Kidney (tissue), 14 donors: Measurements from ENCODE around the gene NPC2. TPM values are rescaled to one million over a fixed set of nuclear protein-coding genes. Genes with fewer than 3 reads are reported as not detected.
"Not testable (repeated sequence)": the region's sequence is repeated elsewhere in the genome, so short reads cannot be mapped to it uniquely, and the experiment has no call there.

Source experiments
- DNase-seq, 5 donors: peaks; one replicate each; pipeline ENCODE4 v3.0.0-alpha.2; 2013 to 2020
- FAIRE-seq: peaks from 2 replicates; lab custom pipeline; 2012; peaks lifted over from hg19 to GRCh38; lab: Jason Lieb, UNC
- H3K27ac ChIP-seq, 2 donors: one replicate each; pipeline ENCODE4 v1.7.0; 2013; ENCODE audit warnings: low read depth in 2 of 2, low read length in 2 of 2, inconsistent platforms in 1 of 2
- H3K27me3 ChIP-seq: one replicate; pipeline ENCODE4 v1.7.1; 2013; ENCODE audit warnings: low read length, inconsistent platforms; ENCODE audit not compliant: control insufficient read depth, insufficient read depth
- H3K36me3 ChIP-seq, 3 donors: one replicate each; pipeline versions ENCODE4 v1.7.0 to v1.7.1; 2013; ENCODE audit warnings: low read length in 3 of 3, control low read depth in 1 of 3, inconsistent platforms in 1 of 3; ENCODE audit not compliant: insufficient read depth in 3 of 3, control insufficient read depth in 2 of 3
- H3K4me1 ChIP-seq, 3 donors: one replicate each; pipeline versions ENCODE4 v1.7.0 to v1.7.1; 2013; ENCODE audit warnings: low read length in 3 of 3, inconsistent platforms in 1 of 3, low read depth in 1 of 3; ENCODE audit not compliant: control insufficient read depth in 2 of 3, insufficient read depth in 2 of 3
- H3K4me3 ChIP-seq, 3 donors: one replicate each; pipeline versions ENCODE4 v1.7.0 to v1.8.1; 2013; ENCODE audit warnings: low read length in 3 of 3, control low read depth in 1 of 3, inconsistent platforms in 1 of 3
- H3K9ac ChIP-seq, 3 donors: one replicate each; pipeline versions ENCODE4 v1.7.0 to v1.7.1; 2013; ENCODE audit warnings: low read length in 3 of 3, control low read depth in 1 of 3, inconsistent platforms in 1 of 3
- H3K9me3 ChIP-seq, 3 donors: one replicate each; pipeline versions ENCODE4 v1.7.0 to v1.7.1; 2013; ENCODE audit warnings: low read length in 3 of 3, control low read depth in 1 of 3, inconsistent platforms in 1 of 3; ENCODE audit not compliant: control insufficient read depth in 2 of 3, insufficient read depth in 1 of 3
- intact Hi-C: fragments of 100-400 bp; cut with DNase I; formaldehyde crosslinking; loops from one replicate; pipeline ENCODE4 v1.11.1; 2022
- polyA plus RNA-seq: library from polyadenylated mRNA; stranded (reverse); fragments of 350-450 nt; fragmentation: Illumina TruSeq; extraction: RNeasy Lipid Tissue Mini Kit (QIAGEN cat#74804); gene quantifications from one replicate; pipeline ENCODE4 v1.2.3, GENCODE V29; 2014; ENCODE audit warnings: low read depth, low replicate concordance; ENCODE audit not compliant: insufficient read depth
- total RNA-seq: library from RNA; stranded (reverse); fragmentation: NEBNext Ultra II Directional; extraction: Animal tissue kit (Norgen Biotek cat#: 25700); gene quantifications from one replicate; pipeline ENCODE4 v1.2.1, GENCODE V29; 2021
- TF ChIP-seq, protein P1 (sequence below): IDR thresholded peaks from 3 replicates; pipeline ENCODE4 v1.5.1; 2012; ENCODE audit warnings: mild to moderate bottlenecking, moderate library complexity, borderline replicate concordance; ENCODE audit not compliant: insufficient read depth; ENCODE audit errors: extremely low read depth
- donor health status: control.
- donor health status: control.
- donor health status: control.
- donor health status: control.
- donor health status: control.
- donor health status: DM: yes; HTN: yes; CAD: no.
- donor health status: Normal renal cell carcinoma (clear cell type).

Gene NPC2
- total and polyA plus RNA-seq, 2 donors from 2014 or later, result 217 to 435 TPM

DNA sequence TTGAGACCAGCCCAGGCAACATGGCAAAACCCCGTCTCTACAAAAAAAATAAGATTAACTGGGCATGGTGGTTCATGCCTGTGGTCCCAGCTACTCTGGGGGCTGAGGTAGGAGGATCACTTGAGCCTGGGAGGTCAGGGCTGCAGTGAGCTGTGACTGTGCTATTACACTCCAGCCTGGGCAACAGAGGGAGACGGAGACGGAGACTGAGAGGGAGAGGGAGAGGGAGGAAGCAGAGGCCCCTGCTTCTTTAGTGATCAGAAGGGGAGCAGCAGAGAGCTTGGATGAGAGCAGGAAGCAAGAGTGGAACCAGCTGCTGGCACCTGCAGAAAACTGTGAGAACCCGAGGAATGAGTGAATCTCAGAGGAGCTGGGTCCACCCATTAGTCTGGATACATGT lies 46.4 kb upstream of the NPC2 start:
- Histone ChIP-seq H3K9ac (no peak overlapping the region), H3K9me3 (no peaks in the 10 kb centered on the region), H3K4me1 (no peaks in the 10 kb centered on the region), H3K4me3 (no peak overlapping the region), H3K27me3 (no peaks in the 10 kb centered on the region), H3K36me3 (no peaks in the 10 kb centered on the region), H3K27ac (no peak overlapping the region)
- DNase-seq, result peak in 3 of 5 donors; percentile 58 to 69 (median 68)
- FAIRE-seq, result no peak
- TF ChIP-seq, protein P1, sequence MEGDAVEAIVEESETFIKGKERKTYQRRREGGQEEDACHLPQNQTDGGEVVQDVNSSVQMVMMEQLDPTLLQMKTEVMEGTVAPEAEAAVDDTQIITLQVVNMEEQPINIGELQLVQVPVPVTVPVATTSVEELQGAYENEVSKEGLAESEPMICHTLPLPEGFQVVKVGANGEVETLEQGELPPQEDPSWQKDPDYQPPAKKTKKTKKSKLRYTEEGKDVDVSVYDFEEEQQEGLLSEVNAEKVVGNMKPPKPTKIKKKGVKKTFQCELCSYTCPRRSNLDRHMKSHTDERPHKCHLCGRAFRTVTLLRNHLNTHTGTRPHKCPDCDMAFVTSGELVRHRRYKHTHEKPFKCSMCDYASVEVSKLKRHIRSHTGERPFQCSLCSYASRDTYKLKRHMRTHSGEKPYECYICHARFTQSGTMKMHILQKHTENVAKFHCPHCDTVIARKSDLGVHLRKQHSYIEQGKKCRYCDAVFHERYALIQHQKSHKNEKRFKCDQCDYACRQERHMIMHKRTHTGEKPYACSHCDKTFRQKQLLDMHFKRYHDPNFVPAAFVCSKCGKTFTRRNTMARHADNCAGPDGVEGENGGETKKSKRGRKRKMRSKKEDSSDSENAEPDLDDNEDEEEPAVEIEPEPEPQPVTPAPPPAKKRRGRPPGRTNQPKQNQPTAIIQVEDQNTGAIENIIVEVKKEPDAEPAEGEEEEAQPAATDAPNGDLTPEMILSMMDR, result no peak
- intact Hi-C loops, result no loop called here

DNA sequence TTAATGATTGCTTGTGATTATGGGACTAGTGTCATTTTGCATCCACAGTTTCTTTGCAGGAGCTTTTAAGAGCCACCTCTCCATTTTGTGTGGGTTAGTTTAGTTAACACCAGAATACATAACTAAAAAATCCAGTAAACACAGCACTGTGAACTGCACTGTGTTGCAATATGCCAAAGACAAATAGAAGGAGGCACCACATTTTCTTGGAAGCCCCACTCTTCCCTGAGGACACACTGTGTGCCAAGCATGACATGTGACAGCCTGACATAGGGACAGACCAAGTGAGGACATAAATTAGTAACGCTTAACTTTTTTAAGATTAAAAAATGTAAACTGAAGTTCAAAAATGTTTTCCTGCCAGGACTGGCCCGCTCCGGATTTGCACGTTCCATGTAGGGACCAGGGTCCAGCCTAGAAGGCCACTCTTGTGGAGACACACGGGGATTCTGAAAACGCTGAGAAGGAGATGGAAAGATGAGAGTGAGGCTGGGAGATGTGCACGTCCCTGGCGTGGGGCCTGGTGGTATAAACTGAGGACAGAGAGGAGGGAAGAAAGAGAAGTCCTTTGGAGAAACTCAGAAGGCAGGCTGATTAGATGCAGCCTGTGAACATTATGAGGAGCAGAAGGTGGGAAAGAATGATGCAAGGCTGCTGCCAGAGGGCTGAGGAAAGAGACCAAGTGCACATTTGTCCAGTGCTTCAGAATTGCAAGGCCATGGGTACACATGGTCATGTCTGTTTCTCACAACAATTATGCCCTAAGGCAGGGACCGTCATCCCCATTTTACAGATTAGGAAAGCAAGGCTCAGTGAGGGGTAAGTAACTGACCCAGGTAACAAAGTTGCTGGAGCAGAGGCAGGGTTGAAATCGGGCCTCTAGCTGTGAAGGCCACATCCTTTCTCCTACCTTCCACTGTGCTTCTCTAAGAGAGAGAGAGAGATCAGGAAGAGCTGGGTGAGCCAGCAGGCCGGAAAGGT lies 45.6 kb upstream of the NPC2 start:
- no peak for FAIRE-seq
- no peaks in the 10 kb centered on the region for H3K36me3 ChIP-seq
- no peak overlapping the region for H3K9ac ChIP-seq
- H3K27me3 ChIP-seq, result no peaks in the 10 kb centered on the region
- DNase-seq, result peak in 1 of 5 donors; percentile 4
- intact Hi-C loops, result no loop called here
- TF ChIP-seq, protein P1, result no peak
- H3K4me3 ChIP-seq, result no peak overlapping the region
- H3K27ac ChIP-seq, result no peak overlapping the region
- H3K4me1 ChIP-seq, result no peaks in the 10 kb centered on the region
- no peaks in the 10 kb centered on the region for H3K9me3 ChIP-seq

DNA sequence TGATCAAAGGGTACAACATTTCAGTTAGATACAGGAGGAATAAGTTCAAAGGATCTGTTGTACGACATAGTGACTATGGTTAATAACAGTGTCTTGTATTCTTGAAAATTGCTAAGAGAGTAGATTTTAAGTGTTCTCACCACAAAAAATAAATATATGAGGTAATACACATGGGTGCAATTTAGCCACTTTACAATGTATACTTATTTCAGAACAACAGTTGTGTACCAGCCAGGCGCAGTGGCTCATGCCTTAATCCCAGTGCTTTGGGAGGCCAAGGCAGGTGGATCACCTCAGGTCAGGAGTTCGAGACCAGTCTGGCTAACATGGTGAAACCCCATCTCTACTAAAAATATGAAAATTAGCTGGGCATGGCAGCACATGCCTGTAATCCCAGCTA lies 43.2 kb upstream of the NPC2 start:
- DNase-seq, H3K36me3 ChIP-seq, H3K9ac ChIP-seq, H3K27me3 ChIP-seq, H3K9me3 ChIP-seq, H3K4me3 ChIP-seq, H3K4me1 ChIP-seq, intact Hi-C loops, H3K27ac ChIP-seq, FAIRE-seq: not testable (repeated sequence)

DNA sequence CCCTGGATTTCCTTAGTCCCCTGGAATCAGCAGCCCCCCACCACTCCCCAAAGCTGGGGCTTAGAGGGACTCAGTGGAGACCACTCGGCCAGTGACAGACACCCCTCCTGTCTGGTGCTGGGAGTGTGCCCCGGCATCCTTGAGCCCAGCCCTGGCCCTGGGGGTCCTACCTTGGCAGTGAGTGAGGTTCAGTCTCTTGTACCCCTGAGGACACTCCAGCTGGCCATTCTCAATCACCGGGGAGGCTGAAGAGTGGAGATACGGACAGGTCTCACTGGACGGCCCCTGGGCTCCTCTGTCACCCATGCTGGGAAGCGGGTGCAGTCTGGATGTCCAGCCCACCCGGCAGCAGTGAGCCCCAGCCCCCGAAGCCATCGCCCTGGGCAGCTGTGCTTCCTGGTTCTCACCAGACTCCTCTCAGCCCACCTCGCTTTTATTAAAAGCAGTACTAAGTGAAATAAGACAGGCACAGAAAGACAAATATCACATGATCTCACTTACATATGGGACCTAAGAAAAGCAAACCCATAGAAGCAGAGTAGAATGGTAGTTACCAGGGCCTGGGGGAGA lies 42.7 kb upstream of the NPC2 start:
- H3K27me3 ChIP-seq, result no peaks in the 10 kb centered on the region
- no peaks in the 10 kb centered on the region for H3K9me3 ChIP-seq
- H3K36me3 ChIP-seq, result no peaks in the 10 kb centered on the region
- H3K4me3 ChIP-seq, result no peak overlapping the region
- TF ChIP-seq, protein P1, result no peak
- FAIRE-seq, result no peak
- intact Hi-C loops, result no loop called here
- no peak overlapping the region for H3K9ac ChIP-seq
- no peak overlapping the region for H3K27ac ChIP-seq
- H3K4me1 ChIP-seq, result no peaks in the 10 kb centered on the region
- no peak for DNase-seq
